Dedifferentiated amniotic fluid mesenchymal stem cell (primary cell): ENCODE data around the gene OXSR1.
A peak's percentile ranks its signal among the peaks of the same experiment; 100 is the strongest.
"Not testable (repeated sequence)": the region's sequence is repeated elsewhere in the genome, so short reads cannot be mapped to it uniquely, and the experiment has no call there.

Experiments
- DNase-seq: peaks from one replicate; pipeline ENCODE4 v3.0.0-alpha.2; 2016; ENCODE audit errors: extremely low spot score

The OXSR1 gene

DNA sequence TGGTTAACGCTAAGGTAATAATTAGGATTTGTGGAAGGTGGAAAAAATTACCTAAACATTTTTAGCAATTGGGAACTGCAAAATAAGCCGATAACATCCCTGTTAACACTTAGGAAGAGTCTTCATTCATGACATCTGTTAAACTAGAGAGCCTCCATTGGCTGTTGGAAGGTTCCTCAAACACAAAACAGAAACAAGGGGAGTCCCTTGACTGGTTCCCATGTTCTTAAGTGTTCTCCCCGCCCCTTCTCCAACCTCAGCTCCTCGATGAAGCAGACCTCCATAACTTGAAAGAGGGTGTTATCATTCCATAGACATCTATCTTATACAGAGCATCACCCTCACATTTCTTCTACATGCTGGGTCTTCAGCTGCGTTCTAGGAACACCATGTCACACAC is 102.8 kb downstream of the OXSR1 start:
- no peak for DNase-seq

DNA sequence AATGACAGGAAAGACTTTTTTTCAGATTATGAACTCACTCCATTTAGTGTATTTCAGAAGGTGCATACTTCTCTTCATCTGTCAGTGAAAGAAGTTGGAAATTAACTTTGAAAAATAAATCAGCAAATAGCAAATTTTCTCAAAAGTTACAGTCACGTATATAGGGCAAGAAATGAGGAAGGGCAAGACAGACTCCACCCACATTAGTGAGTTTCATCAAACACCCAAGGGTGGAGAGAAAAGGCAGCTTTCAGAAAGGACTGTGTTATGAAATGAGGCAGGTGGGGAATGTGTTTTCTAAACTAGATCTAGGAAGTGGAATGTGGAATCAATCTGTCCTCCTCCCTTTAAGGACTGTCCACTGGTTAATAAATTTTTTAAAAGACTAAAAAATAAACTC is 103.2 kb downstream of the OXSR1 start:
- DNase-seq: no peak

DNA sequence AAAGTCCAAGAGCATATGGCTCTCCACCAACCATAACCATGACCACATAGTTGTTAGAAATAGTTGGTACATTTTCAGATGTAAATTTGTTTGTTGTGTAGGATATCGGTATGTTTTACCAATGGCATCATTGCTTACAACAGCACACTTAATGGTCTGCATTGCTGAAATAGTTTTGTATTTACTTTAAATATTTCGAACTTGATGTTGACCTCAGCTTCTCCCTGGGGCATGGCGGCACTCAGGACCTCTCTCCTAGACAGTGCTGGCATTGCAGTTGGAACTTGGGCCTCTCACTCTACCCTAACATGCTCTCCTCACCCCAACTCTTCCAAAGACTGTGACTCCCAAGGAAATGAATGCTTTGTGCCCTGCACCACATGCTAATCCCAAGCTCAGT is 105.3 kb downstream of the OXSR1 start:
- DNase-seq: no peak

DNA sequence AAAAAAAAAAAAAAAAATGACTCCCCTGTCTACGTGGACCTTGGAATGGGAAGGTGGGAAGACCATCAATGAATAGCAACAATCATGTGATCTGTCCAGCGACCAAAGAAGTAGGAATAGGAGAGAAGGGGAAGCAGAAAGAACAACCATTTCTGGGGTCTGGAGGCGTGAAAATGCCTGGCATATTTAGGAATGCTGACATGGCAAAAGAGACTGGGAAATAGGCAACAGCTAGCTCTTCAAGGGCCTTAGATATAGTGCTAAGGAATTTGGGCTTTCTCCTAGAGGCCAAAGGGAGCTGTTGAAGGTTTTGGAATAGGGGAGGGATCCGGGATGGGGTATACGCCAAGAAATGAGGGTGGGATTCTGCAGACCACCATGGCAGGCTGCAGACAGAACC is 106.2 kb downstream of the OXSR1 start:
- DNase-seq: no peak

DNA sequence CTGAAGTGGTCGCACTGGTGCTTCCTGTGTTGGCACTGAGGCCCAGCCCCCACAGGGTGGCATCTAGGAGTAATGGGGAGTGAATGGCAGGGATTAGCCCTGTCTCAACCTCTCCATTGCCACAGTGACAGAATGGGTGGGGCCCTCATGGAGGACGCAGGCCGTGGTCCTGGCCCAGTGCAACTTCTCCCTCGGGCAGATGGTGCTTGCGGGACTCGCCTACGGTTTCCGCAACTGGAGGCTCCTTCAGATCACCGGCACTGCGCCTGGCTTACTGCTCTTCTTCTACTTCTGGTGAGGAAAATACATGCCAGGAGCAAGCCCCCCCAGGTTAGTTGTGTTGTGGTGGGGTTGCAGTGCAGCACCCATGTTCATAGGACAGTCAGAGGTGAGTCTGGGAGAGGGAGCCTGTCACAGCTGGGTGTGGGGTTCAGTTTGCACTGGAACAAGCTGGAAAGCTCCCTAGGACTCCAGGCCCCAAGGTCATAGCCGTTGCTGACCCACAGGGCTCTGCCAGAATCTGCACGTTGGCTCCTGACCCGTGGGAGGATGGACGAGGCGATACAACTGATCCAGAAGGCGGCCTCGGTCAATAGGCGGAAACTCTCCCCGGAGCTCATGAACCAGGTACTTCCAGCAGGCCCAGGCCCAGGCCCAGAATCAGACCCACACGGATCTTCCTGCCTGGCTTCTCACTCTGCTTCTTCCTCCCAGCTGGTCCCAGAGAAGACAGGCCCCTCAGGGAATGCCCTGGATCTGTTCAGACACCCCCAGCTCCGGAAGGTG is 109.7 kb downstream of the OXSR1 start:
- DNase-seq: no peak

- DNase-seq: no peak
Measured at GRCh38 chr3:38275658-38276057, 110.3 kb downstream of the OXSR1 start.

GRCh38 chr3:38276081-38276916 is 111.0 kb downstream of the OXSR1 start:
- no peak for DNase-seq

GRCh38 chr3:38276917-38277630 is 111.7 kb downstream of the OXSR1 start:
- DNase-seq: no peak

- DNase-seq: no peak
Measured at GRCh38 chr3:38278841-38279240, 113.5 kb downstream of the OXSR1 start.

DNA sequence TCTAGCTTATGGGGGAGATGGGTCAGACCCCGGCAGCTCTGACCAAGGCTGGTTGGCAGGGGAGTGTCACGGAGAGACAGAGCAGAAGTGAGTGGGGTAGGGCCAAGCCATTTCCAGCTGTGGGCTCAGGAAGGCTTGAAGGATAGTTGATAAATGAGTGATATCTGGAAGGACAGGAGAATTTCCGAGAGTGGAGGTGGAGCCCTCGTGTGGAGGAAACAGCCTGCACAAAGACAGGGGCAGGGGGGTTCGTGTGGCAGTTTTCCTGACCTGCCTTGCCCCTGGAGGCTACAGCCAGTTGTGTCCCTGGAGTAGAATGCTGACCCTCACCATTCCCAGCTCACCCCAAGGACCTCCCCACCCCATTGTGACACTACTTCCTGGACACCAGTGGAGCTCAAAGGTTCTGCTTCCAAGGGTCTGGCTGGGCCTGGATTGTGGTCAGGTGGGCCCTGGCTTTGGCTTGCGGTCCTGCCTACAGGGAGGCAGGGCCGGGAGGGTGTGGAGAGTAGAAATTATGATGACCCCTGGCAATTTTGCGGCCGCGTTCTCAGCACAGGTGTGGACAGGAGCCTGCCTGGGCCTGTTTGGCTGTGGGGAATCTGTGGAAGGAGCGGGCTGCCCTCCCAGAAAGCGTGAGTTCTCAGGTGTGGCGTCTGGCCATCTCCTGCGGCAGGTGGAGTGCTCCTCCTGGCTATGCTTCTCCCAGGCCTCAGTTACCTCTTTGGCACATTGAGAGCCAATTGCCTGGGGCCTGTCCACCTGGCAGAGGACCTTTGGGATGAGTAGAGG is 116.8 kb downstream of the OXSR1 start, which contains the start of gene SLC22A14:
Gene SLC22A14, plus strand, starts transcription at position 400 of the 792 bp plus-strand sequence. CDS start 23,733 bp downstream, outside the sequence.
- no peak for DNase-seq

DNA sequence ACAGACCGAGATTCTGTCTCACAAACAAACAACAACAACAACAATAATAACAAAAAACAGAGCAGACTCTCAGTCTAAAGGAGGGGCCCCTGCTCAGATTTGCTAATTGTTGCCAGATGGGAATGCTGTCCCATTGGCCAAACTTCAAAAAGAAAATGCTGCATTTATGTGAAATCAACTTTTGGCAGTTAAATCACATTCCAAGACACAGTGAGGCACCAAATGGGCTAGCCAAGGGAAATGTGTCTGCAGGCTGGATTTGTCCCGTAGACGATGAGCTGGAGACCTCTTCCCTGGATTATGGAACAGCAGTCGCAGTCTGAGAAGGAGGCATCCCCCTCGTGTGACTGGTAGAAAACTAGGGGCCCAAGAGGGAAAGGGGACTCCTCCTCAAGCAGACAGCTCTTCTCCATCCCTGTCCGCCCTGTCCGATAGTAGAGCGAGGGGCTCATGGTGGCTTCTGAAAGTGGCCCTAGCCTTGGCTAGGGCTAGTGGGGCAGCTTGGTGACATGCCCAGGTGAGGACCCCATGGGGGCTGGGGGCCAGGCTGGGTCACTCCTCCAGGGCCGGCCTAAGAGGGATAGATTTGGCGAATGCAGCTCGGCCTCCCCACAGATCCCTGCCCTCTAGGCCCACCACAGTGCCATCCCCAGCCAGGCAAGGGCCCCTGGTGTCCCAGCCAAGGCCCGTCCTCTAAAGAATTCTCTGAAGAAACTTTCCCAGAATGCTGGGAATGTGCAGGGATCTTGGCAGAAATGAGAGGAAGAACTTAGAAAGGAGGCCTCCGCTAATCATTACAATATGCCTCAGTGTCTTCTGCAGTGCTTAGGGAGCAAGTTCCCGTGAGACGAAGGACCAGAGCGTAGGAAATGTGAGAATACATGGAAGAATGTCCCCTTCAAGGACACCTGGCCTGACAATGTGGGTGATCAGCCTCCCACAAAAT is 118.7 kb downstream of the OXSR1 start:
- peak; percentile 80 for DNase-seq

GRCh38 chr3:38284756-38285150 is 119.4 kb downstream of the OXSR1 start:
- DNase-seq: no peak

DNA sequence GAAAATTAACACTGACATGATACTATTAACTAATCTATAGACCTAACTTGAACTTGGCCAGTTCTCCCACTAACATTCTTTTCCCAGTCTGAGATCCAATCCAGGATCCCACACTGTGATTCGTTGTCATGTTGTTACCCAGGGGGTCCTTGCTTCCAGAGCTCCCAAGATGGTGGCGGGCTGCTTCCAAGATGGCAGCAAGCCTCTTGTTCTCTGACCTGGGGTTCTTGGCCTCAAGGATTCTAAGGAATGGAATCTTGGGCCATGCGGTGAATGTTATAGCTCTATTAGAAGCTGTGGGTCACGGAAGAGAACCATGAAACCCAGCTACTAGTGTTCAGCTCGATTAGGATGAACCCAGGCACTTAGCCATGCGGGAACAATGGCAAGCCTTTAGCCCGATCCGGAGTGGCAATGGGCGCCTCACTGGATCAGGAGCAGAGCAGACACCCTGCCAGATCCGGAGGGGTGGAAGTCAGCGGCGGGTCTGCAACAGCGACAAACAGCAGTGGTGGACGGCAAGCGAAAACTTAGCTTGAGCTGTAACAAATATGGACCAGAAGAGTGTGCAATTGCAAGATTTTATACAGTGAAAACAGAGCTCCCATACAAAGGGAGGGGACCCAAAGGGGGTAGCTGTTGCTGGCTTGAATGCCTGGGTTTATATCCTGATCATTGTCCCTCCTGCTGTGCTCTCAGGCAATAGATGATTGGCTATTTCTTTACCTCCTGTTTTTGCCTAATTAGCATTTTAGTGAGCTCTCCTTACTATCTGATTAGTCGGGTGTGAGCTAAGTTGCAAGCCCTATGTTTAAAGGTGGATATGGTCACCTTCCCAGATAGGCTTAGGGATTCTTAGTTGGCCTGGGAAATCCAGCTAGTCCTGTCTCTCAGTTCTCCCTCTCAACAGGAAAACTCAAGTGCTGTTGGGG is 124.2 kb downstream of the OXSR1 start:
- not testable (repeated sequence) for DNase-seq

GRCh38 chr3:38297053-38297452 is 131.7 kb downstream of the OXSR1 start:
- not testable (repeated sequence) for DNase-seq

DNA sequence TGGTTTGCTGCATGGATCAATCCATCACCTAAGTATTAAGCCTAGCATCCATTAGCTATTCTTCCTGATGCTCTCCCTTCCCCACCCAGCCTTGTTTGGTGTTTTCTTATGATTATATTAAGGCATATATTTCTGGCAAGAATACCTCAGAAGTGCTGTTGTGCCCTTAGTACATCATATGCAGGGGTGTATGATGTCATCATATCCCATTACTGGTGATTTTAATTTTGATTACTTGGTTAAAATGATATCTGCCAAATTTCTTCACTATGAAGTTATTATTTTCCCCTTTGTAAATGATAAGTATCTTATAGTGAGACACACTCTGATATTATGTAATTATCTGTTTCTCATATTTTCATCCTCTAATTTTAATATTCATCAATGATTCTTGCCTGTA is 132.2 kb downstream of the OXSR1 start:
- no peak for DNase-seq

DNA sequence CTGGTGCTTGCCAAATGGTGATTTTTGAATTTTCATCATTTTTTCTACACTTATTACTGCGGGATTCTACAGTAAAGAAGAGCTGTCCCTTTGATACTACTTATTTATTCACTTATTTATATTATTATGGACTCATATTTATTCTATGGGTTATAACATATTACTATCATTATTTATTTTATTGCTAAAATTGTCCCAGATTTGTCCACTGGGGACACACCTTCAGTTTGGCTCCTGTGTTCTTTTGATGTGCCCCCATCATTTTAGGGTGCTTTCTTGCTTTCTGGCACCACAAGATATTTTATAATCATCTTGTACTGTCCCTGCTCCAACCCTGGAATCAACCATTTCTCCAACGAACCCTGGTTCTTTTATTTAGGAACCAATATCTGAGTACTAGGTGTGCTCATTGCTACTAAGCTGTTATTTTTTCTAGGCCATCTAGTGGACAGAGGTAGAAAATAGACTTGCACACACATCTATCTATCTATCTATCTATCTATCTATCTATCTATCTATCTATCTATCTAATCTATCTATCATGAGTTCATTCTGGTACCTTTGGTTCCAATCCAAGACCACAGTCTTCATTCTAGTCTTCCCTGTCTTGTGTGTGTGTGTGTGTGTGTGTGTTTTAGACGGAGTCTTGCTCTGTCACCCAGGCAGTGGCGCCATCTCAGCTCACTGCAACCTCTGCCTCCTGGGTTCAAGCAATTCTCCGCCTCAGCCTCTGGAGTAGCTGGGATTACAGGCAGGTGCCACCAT is 132.8 kb downstream of the OXSR1 start:
- no peak for DNase-seq
